Renal pelvis (tissue), 12 donors: Measurements from ENCODE around the gene DNAJC3. TPM values are rescaled to one million over a fixed set of nuclear protein-coding genes. Genes with fewer than 3 reads are reported as not detected.

Experiments
- DNase-seq: peaks from one replicate; pipeline ENCODE4 v3.0.0-alpha.2; 2013
- long read RNA-seq, 16 experiments: transcript quantifications; one replicate each; lab custom pipeline, GENCODE V29; 2026
- polyA plus RNA-seq, 3 donors: library from polyadenylated mRNA; unstranded; fragments of 120-200 nt; gene quantifications; one replicate each; pipeline ENCODE4 v1.2.1, GENCODE V29; 2013; ENCODE audit not compliant: insufficient read length in 3 of 3

The DNAJC3 gene
- polyA plus RNA-seq = 10 to 100 TPM; 33.4 to 39.6 (median 34.7) TPM
- long read RNA-seq, donor 1, full-length matches to known transcripts = 7 of 7 reads
- long read RNA-seq, donor 1, partial matches to known transcripts = 0 of 7 reads
- long read RNA-seq, donor 1, other reads (novel, unspliced or antisense) = 0 of 7 reads
- long read RNA-seq, donor 2, full-length matches to known transcripts = 10 of 72 reads
- long read RNA-seq, donor 2, partial matches to known transcripts = 53 of 72 reads
- long read RNA-seq, donor 2, other reads (novel, unspliced or antisense) = 9 of 72 reads
- long read RNA-seq, donor 3, full-length matches to known transcripts = 1 of 8 reads
- long read RNA-seq, donor 3, partial matches to known transcripts = 7 of 8 reads
- long read RNA-seq, donor 3, other reads (novel, unspliced or antisense) = 0 of 8 reads
- long read RNA-seq, donor 4, full-length matches to known transcripts = 3 of 3 reads
- long read RNA-seq, donor 4, partial matches to known transcripts = 0 of 3 reads
- long read RNA-seq, donor 4, other reads (novel, unspliced or antisense) = 0 of 3 reads
- long read RNA-seq, donor 5, full-length matches to known transcripts = 3 of 10 reads
- long read RNA-seq, donor 5, partial matches to known transcripts = 7 of 10 reads
- long read RNA-seq, donor 5, other reads (novel, unspliced or antisense) = 0 of 10 reads
- long read RNA-seq, donor 6, full-length matches to known transcripts = 5 of 5 reads
- long read RNA-seq, donor 6, partial matches to known transcripts = 0 of 5 reads
- long read RNA-seq, donor 6, other reads (novel, unspliced or antisense) = 0 of 5 reads
- long read RNA-seq, donor 7, full-length matches to known transcripts = 5 of 32 reads
- long read RNA-seq, donor 7, partial matches to known transcripts = 27 of 32 reads
- long read RNA-seq, donor 7, other reads (novel, unspliced or antisense) = 0 of 32 reads
- long read RNA-seq, donor 8, full-length matches to known transcripts = 2 of 2 reads
- long read RNA-seq, donor 8, partial matches to known transcripts = 0 of 2 reads
- long read RNA-seq, donor 8, other reads (novel, unspliced or antisense) = 0 of 2 reads
- long read RNA-seq, donor 9, full-length matches to known transcripts = 4 of 67 reads
- long read RNA-seq, donor 9, partial matches to known transcripts = 63 of 67 reads
- long read RNA-seq, donor 9, other reads (novel, unspliced or antisense) = 0 of 67 reads
- long read RNA-seq, donor 10, full-length matches to known transcripts = 3 of 3 reads
- long read RNA-seq, donor 10, partial matches to known transcripts = 0 of 3 reads
- long read RNA-seq, donor 10, other reads (novel, unspliced or antisense) = 0 of 3 reads
- long read RNA-seq, donor 11, full-length matches to known transcripts = 6 of 6 reads
- long read RNA-seq, donor 11, partial matches to known transcripts = 0 of 6 reads
- long read RNA-seq, donor 11, other reads (novel, unspliced or antisense) = 0 of 6 reads
- long read RNA-seq, donor 12, full-length matches to known transcripts = 7 of 14 reads
- long read RNA-seq, donor 12, partial matches to known transcripts = 7 of 14 reads
- long read RNA-seq, donor 12, other reads (novel, unspliced or antisense) = 0 of 14 reads
- long read RNA-seq, donor 13 = 0 reads
- long read RNA-seq, donor 14 = 0 reads
- long read RNA-seq, donor 15 = 0 reads
- long read RNA-seq, donor 16, full-length matches to known transcripts = 7 of 7 reads
- long read RNA-seq, donor 16, partial matches to known transcripts = 0 of 7 reads
- long read RNA-seq, donor 16, other reads (novel, unspliced or antisense) = 0 of 7 reads

DNA sequence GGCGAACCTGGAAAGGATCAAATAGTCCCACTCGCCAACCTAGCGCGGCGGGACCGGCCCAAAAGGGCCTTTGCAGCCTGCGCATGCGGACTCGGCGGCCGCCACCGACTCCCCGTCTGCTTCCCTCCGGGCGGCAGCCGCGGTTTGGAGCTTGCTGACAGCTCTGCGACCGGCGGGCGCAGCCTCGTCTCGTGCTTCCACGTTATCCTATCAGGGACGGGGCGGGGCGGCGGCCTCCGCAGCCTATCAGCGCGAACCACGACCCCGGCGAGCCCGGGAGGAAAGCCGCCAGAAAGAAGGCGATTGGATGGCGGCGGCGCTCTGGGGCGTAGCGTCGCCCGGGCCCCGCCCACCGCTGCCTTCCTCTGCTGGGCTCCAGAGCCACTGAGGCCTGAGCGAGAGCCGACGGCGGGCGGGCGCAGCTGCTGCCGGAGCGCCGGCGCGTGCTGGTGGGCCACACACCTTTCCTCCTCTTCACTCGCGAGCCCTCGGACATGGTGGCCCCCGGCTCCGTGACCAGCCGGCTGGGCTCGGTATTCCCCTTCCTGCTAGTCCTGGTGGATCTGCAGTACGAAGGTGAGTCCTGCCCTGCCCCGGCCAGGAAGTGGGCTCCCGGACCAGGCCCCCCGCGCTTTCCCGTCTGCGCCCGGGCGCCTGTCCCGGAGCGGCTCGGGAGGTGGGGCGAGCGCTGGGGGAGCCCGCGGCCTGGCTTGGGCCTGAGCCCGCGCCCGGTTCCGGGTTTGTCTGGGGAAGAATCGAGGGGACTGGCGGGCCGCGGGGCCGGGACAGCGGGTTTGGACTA lies at the start of gene DNAJC3:
Gene DNAJC3, plus strand, starts transcription at position 378 of the 802 bp plus-strand sequence. Its CDS starts 117 bp downstream, at position 495.
- peak; percentile 98 for DNase-seq

GRCh38 chr13:95627590-95627989 lies 49.3 kb upstream of the DNAJC3 start:
- DNase-seq = no peak

- DNase-seq = no peak
These were observed 48.5 kb upstream of the DNAJC3 start for GRCh38 chr13:95628488-95628887.

DNA sequence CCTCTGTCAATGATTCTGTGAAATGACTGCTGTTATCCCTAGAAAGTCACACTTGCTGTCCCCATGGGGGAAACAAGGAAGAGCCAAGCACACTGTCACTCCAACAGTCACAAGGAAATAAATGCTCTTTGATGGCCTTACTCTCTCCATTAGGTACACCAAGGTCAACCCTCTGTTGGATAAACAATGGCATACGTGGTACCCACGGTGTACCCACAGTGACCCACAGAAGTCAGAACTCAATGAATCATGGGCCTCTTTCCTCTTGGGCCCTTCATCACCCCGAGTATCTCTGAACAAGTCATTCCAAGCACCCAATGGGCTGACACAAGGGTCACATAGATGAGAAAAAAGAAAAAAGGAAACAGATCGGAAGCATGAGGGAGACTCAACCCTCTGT lies 47.9 kb upstream of the DNAJC3 start:
- no peak for DNase-seq

- no peak for DNase-seq
These were observed 46.3 kb upstream of the DNAJC3 start for GRCh38 chr13:95630593-95630992.

DNA sequence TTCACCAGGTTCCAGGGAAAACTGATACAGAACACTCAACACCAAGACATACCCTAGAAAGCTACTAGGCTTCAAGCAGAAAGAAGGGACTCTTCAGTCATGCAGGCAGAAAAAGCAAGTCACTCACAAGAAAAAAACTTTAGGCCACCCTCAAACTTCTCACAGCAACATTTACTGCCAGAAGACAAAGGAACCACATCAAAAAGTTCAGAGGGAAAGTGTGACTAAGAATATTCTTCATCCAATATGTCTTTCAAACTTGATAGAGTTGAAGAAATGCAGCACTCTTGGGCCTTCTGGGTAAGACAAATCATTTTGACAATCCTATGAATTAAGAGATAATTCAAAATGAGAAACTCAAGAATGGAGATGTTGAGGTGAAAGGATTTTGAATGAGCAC lies 40.1 kb upstream of the DNAJC3 start:
- DNase-seq = no peak

GRCh38 chr13:95641291-95642027 lies 35.5 kb upstream of the DNAJC3 start:
- no peak for DNase-seq

GRCh38 chr13:95642028-95642621 lies 34.8 kb upstream of the DNAJC3 start:
- peak; percentile 40 for DNase-seq

DNA sequence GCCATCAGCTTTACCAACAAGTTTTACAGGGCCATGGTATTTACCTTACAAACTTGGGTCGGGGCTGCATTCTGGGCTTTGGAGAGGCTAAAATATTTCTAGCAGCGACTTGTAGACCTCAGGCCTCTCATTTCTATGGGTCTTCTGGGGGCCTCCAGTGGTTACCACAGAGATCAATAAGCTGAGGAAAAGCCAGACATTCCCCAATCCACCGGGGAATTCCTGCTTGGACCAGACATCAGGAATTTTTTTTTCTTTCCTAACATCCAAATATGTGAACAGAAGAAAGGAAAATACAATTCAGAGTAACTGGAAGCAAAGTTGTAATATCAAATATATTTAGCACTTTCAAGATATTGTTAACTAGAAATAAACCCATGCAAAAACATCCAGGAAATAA lies 33.9 kb upstream of the DNAJC3 start:
- DNase-seq = no peak

- peak; percentile 35 for DNase-seq
These were observed 33.4 kb upstream of the DNAJC3 start for GRCh38 chr13:95643571-95643935.

DNA sequence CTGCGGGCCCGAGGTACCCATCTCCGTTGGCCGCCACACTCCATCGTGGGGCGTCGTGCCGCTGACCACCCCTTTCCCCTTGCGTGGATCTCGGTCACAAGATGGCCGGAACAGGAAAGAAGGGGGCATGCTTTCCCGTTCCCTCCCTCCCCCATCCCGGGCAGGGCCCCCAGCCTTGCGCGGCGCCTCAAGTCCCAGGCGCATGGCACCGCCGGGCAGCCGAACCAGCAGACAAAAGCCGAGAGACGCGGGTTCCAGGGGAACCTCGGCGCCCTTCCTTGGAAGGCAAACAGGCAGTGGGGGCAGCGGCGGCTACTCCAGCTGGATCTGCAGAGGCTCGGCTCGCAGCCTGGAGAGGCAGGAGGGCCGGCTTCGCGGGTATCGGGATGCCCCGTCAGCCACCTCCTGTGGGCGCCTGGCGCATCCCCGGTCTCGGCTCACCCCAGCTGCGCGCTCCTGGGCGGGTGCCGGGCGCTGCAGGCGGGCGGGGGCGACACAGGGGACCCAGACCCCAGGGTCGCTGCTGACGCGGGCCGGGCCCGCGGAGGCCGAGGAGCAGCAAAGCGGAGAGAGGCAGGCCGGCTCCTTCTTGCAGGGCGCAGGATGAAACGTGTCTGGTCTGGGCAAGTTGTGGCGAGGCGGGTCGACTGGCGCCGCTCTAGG lies 32.9 kb upstream of the DNAJC3 start:
- DNase-seq = peak; percentile 29

- DNase-seq = peak; percentile 87
These were observed 32.3 kb upstream of the DNAJC3 start, which contains the start of gene DZIP1 for GRCh38 chr13:95644601-95645052. TSS of gene DZIP1 (minus strand) at chr13:95644706. CDS start at chr13:95642029, 2,677 bp downstream.

- no peak for DNase-seq
These were observed 29.6 kb upstream of the DNAJC3 start for GRCh38 chr13:95647321-95647720.

DNA sequence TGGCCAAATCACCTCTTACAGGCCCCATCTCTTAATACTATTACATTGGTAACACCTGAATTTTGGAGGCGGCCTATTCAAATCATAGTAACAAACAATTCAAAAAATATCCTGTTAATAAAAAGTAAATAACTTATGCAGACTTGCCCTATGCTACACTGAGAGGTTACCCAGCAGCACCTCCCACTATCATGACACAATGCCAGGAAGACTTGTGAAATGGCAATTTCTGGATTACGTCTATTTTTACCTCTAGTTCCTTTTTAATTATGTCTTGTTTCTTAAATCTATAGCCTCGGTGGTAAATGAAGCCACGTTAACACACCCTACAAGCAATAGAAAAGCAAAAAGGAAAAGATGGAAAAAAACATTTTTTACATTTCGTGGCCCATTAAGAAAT lies 26.2 kb upstream of the DNAJC3 start:
- DNase-seq = no peak

DNA sequence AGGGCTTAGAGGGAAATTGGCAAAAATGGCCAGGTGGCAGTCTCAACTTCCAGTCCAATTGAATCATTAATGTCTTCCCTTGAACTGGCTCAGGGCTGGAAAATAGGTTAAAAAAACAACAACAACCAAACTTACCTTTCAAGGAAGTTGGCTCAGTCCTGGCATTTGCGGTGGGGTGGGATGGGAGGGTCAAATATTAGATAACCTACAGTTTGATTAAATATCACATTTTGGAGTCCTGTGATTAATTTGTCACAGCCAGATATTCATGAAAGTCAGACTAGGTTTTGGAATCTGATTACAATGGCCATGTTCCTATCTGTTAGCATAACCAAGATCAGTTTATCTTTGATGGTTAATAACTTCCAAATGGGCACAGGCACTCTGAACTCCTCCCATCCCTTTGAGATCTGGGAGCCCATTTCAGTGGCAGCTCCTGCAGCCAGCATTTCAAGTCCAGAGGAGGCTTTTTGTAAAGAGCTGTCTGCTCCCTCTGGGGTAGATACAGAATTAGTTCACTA lies 24.6 kb upstream of the DNAJC3 start:
- no peak for DNase-seq

GRCh38 chr13:95652821-95653220 lies 24.1 kb upstream of the DNAJC3 start:
- DNase-seq = no peak

DNA sequence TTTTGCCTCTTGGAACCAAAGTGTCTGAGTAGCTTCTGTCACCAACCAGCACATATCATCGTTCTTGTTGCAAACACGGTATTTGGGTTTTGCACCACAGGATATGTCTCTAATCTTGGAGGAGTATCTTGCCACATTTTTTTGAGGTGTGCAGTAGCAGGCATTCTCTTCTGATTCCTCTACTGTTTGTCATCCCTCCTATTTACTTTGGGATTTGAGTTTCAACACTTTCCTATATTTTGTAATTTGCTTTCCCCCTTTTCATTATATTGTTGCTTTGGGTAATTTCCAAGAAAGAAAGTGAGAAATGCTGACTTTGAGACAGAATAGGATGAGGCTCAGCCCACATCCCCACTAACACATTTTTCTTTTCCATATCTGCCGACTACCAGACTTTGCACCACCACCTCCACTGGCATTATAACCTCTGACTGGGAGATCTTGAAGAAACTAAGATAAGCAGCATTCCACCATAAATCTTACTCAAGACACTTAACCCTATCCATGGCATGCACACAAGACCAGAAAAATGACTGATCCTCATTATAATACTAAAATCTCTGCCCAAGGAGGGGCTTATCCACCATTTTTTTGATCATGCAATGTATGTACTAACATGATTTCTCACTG lies 20.4 kb upstream of the DNAJC3 start:
- no peak for DNase-seq
